Measurements from ENCODE around the gene DSEL.

- TF ChIP-seq CTCF (IDR thresholded peaks at IDR 0.05) (no peak), POLR2A (IDR thresholded peaks at IDR 0.05; ENCODE audit: low read depth) (no peak), POLR2AphosphoS5 (IDR thresholded peaks at IDR 0.05) (no peak), EP300 (IDR thresholded peaks at IDR 0.05) (no peak)
Measured at GRCh38 chr18:67456711-67457110, 59.8 kb downstream of the DSEL start.
